GM15510 (cell line): Measurements from ENCODE around the gene VPS11.

Experiments used
- POLR2A ChIP-seq: IDR thresholded peaks from 3 replicates; pipeline ENCODE4 v1.6.1; 2011; ENCODE audit warnings: borderline replicate concordance; ENCODE audit not compliant: insufficient read length; ENCODE audit errors: extremely low read depth

VPS11 gene

GRCh38 chr11:119067371-119068222 lies at the start of gene VPS11:
TSS of gene VPS11 (plus strand) at chr11:119067818. CDS start at chr11:119067824, 6 bp downstream.
- peak; percentile 81 for TF ChIP-seq POLR2A

GRCh38 chr11:119018074-119018938 lies 49.3 kb upstream of the VPS11 start, which contains the start of the genes RPS25 and TRAPPC4:
TSS of gene RPS25 (minus strand) at chr11:119018343. CDS start at chr11:119018284, 59 bp downstream.
TSS of gene TRAPPC4 (plus strand) at chr11:119018766. CDS start at chr11:119018796, 30 bp downstream.
- TF ChIP-seq POLR2A = peak; percentile 86

- TF ChIP-seq POLR2A = no peak
Measured at GRCh38 chr11:119019996-119020395, 47.6 kb upstream of the VPS11 start.

- TF ChIP-seq POLR2A = no peak
Measured at GRCh38 chr11:119021631-119022030, 46.0 kb upstream of the VPS11 start.

- no peak for TF ChIP-seq POLR2A
Measured at GRCh38 chr11:119023741-119024140, 43.9 kb upstream of the VPS11 start.

- no peak for TF ChIP-seq POLR2A
Measured at GRCh38 chr11:119024430-119025098, 43.1 kb upstream of the VPS11 start.

GRCh38 chr11:119025099-119025473 lies 42.5 kb upstream of the VPS11 start:
- TF ChIP-seq POLR2A = no peak

- TF ChIP-seq POLR2A = no peak
Measured at GRCh38 chr11:119025541-119025940, 42.1 kb upstream of the VPS11 start.

GRCh38 chr11:119025978-119026766 lies 41.4 kb upstream of the VPS11 start:
- no peak for TF ChIP-seq POLR2A

GRCh38 chr11:119026970-119027369 lies 40.6 kb upstream of the VPS11 start:
- TF ChIP-seq POLR2A = no peak

GRCh38 chr11:119027561-119028345 lies 39.9 kb upstream of the VPS11 start:
- no peak for TF ChIP-seq POLR2A

GRCh38 chr11:119028346-119029068 lies 39.1 kb upstream of the VPS11 start:
- TF ChIP-seq POLR2A = no peak

- no peak for TF ChIP-seq POLR2A
Measured at GRCh38 chr11:119029069-119029339, 38.6 kb upstream of the VPS11 start.
